HG02623 (cell line): ENCODE data around the gene TECPR1.

Source experiments
- ATAC-seq: cut with Tn5 transposase; IDR thresholded peaks from one replicate; pipeline ENCODE4 v1.9.1; 2021; ENCODE audit warnings: moderate library complexity; ENCODE audit not compliant: unreplicated experiment

The TECPR1 gene

GRCh38 chr7:98168904-98169621, 83.0 kb downstream of the TECPR1 start:
- ATAC-seq, result no peak

GRCh38 chr7:98168181-98168903, 83.7 kb downstream of the TECPR1 start:
- ATAC-seq, result peak; percentile 62

- no peak for ATAC-seq
Measured at GRCh38 chr7:98167653-98168052, 84.4 kb downstream of the TECPR1 start.

GRCh38 chr7:98166668-98166970, 85.4 kb downstream of the TECPR1 start:
- ATAC-seq, result no peak

GRCh38 chr7:98165827-98166667, 86.0 kb downstream of the TECPR1 start:
- ATAC-seq, result no peak
